ENCODE data around the gene ALG6. TPM values are rescaled to one million over a fixed set of nuclear protein-coding genes. Genes with fewer than 3 reads are reported as not detected.
"Not testable (repeated sequence)": the region's sequence is repeated elsewhere in the genome, so short reads cannot be mapped to it uniquely, and the experiment has no call there.

The ALG6 gene
- total RNA-seq, 8 experiments from 2014 or later: 7.4 to 20.8 (median 17.3) TPM

GRCh38 chr1:63448731-63449246 lies 81.4 kb downstream of the ALG6 start:
- H3K27ac ChIP-seq: no peak overlapping the region
- no peak overlapping the region for H3K4me3 ChIP-seq
- in situ Hi-C loops (cut with MboI; ENCODE audit: low pct_unique_long_range_greater_than_20kb in 2 of 9, low sequenced_read_pairs in 9 of 9, unreplicated experiment in 9 of 9): loop anchor here in 1 of 9 experiments (25.0 kb wide), 1 partner anchor 261 kb away; no protein-coding TSS in a partner anchor
- H3K4me1 ChIP-seq (replicated peaks in 1 of 2): peaks cover 0 to 12% of the 10 kb centered on the region in 2 donors
- peak in 5 of 8 experiments; percentile 32 to 96 (median 47) for ATAC-seq (replicated peaks in 6 of 8)
- WGBS, 10 experiments: 40 to 83% (median 72%) methylated on average over 2 to 3 of the region's 3 CpGs

- in situ Hi-C loops (cut with MboI; ENCODE audit: low pct_unique_long_range_greater_than_20kb in 2 of 9, low sequenced_read_pairs in 9 of 9, unreplicated experiment in 9 of 9): no loop called here
- 22 to 100% (median 100%) methylated on average over 1 of the region's 1 CpG for WGBS, 10 experiments
- ATAC-seq (replicated peaks in 6 of 8): no peak
- H3K4me1 ChIP-seq (replicated peaks in 1 of 2): peaks cover 0 to 12% of the 10 kb centered on the region in 2 donors
- no peak overlapping the region for H3K27ac ChIP-seq
- H3K4me3 ChIP-seq: no peak overlapping the region
These were observed 83.0 kb downstream of the ALG6 start for GRCh38 chr1:63450416-63450815.

GRCh38 chr1:63453232-63453631 lies 85.8 kb downstream of the ALG6 start:
- Histone ChIP-seq H3K27ac (no peak overlapping the region), H3K4me3 (no peak overlapping the region), H3K4me1 (replicated peaks in 1 of 2) (peaks cover 0 to 11% of the 10 kb centered on the region in 2 donors)
- in situ Hi-C loops (cut with MboI; ENCODE audit: low pct_unique_long_range_greater_than_20kb in 2 of 9, low sequenced_read_pairs in 9 of 9, unreplicated experiment in 9 of 9): no loop called here
- WGBS, 10 experiments: 92 to 100% (median 100%) methylated on average over 1 to 2 of the region's 2 CpGs
- ATAC-seq (replicated peaks in 6 of 8): no peak

GRCh38 chr1:63454269-63454668 lies 86.8 kb downstream of the ALG6 start:
- H3K4me1 ChIP-seq (replicated peaks in 1 of 2): peaks cover 0 to 8% of the 10 kb centered on the region in 2 donors
- H3K4me3 ChIP-seq: no peak overlapping the region
- peak in 2 of 8 experiments; percentile 21 to 28 for ATAC-seq (replicated peaks in 6 of 8)
- no peak overlapping the region for H3K27ac ChIP-seq
- in situ Hi-C loops (cut with MboI; ENCODE audit: low pct_unique_long_range_greater_than_20kb in 2 of 9, low sequenced_read_pairs in 9 of 9, unreplicated experiment in 9 of 9): no loop called here

- no peak overlapping the region for H3K27ac ChIP-seq
- H3K4me1 ChIP-seq (replicated peaks in 1 of 2): no peaks in the 10 kb centered on the region
- no peak overlapping the region for H3K4me3 ChIP-seq
- no peak for ATAC-seq (replicated peaks in 6 of 8)
- in situ Hi-C loops (cut with MboI; ENCODE audit: low pct_unique_long_range_greater_than_20kb in 2 of 9, low sequenced_read_pairs in 9 of 9, unreplicated experiment in 9 of 9): no loop called here
These were observed 91.3 kb downstream of the ALG6 start for GRCh38 chr1:63458750-63459149.

GRCh38 chr1:63461661-63462230 lies 94.3 kb downstream of the ALG6 start:
- Histone ChIP-seq H3K27ac (no peak overlapping the region), H3K4me3 (no peak overlapping the region), H3K4me1 (replicated peaks in 1 of 2) (no peaks in the 10 kb centered on the region)
- 86 to 100% (median 100%) methylated on average over 1 of the region's 1 CpG; no CpG with 5 or more reads in 1 of the 10 experiments for WGBS, 10 experiments
- in situ Hi-C loops (cut with MboI; ENCODE audit: low pct_unique_long_range_greater_than_20kb in 2 of 9, low sequenced_read_pairs in 9 of 9, unreplicated experiment in 9 of 9): no loop called here
- no peak for ATAC-seq (replicated peaks in 6 of 8)

GRCh38 chr1:63463248-63463647 lies 95.8 kb downstream of the ALG6 start:
- 60 to 100% (median 100%) methylated on average over 1 to 3 of the region's 3 CpGs; no CpG with 5 or more reads in 1 of the 10 experiments for WGBS, 10 experiments

GRCh38 chr1:63466181-63466580 lies 98.8 kb downstream of the ALG6 start:
- 50 to 100% (median 83%) methylated on average over 1 to 7 of the region's 7 CpGs for WGBS, 10 experiments
- Histone ChIP-seq H3K27ac (no peak overlapping the region), H3K4me3 (no peak overlapping the region), H3K4me1 (replicated peaks in 1 of 2) (no peaks in the 10 kb centered on the region)
- no peak for ATAC-seq (replicated peaks in 6 of 8)
- in situ Hi-C loops (cut with MboI; ENCODE audit: low pct_unique_long_range_greater_than_20kb in 2 of 9, low sequenced_read_pairs in 9 of 9, unreplicated experiment in 9 of 9): no loop called here

More at GRCh38 chr1:63463248-63463647, 95.8 kb downstream of the ALG6 start:
- Histone ChIP-seq H3K4me3 (no peak overlapping the region), H3K27ac (no peak overlapping the region), H3K4me1 (replicated peaks in 1 of 2) (no peaks in the 10 kb centered on the region)
- ATAC-seq (replicated peaks in 6 of 8): no peak
- in situ Hi-C loops (cut with MboI; ENCODE audit: low pct_unique_long_range_greater_than_20kb in 2 of 9, low sequenced_read_pairs in 9 of 9, unreplicated experiment in 9 of 9): no loop called here

GRCh38 chr1:63466759-63467158 lies 99.3 kb downstream of the ALG6 start:
- Histone ChIP-seq H3K27ac (no peak overlapping the region), H3K4me1 (replicated peaks in 1 of 2) (no peaks in the 10 kb centered on the region), H3K4me3 (no peak overlapping the region)
- 67 to 100% (median 97%) methylated on average over 1 to 3 of the region's 3 CpGs; no CpG with 5 or more reads in 2 of the 10 experiments for WGBS, 10 experiments
- ATAC-seq (replicated peaks in 6 of 8): no peak
- in situ Hi-C loops (cut with MboI; ENCODE audit: low pct_unique_long_range_greater_than_20kb in 2 of 9, low sequenced_read_pairs in 9 of 9, unreplicated experiment in 9 of 9): no loop called here

GRCh38 chr1:63468683-63469082 lies 101.3 kb downstream of the ALG6 start:
- ATAC-seq (replicated peaks in 6 of 8); H3K4me1 ChIP-seq (replicated peaks in 1 of 2); in situ Hi-C loops (cut with MboI; ENCODE audit: low pct_unique_long_range_greater_than_20kb in 2 of 9, low sequenced_read_pairs in 9 of 9, unreplicated experiment in 9 of 9); H3K27ac ChIP-seq; H3K4me3 ChIP-seq: not testable (repeated sequence)
- 88 to 100% (median 100%) methylated on average over 1 to 5 of the region's 5 CpGs; no CpG with 5 or more reads in 4 of the 10 experiments for WGBS, 10 experiments

GRCh38 chr1:63475761-63476160 lies 108.3 kb downstream of the ALG6 start:
- Histone ChIP-seq H3K4me1 (replicated peaks in 1 of 2) (no peaks in the 10 kb centered on the region), H3K4me3 (no peak overlapping the region), H3K27ac (no peak overlapping the region)
- no peak for ATAC-seq (replicated peaks in 6 of 8)
- in situ Hi-C loops (cut with MboI; ENCODE audit: low pct_unique_long_range_greater_than_20kb in 2 of 9, low sequenced_read_pairs in 9 of 9, unreplicated experiment in 9 of 9): no loop called here
- WGBS, 10 experiments: 67 to 100% (median 94%) methylated on average over 2 to 7 of the region's 7 CpGs

GRCh38 chr1:63480057-63480456 lies 112.6 kb downstream of the ALG6 start:
- 57 to 100% (median 100%) methylated on average over 1 of the region's 1 CpG; no CpG with 5 or more reads in 2 of the 10 experiments for WGBS, 10 experiments
- in situ Hi-C loops (cut with MboI; ENCODE audit: low pct_unique_long_range_greater_than_20kb in 2 of 9, low sequenced_read_pairs in 9 of 9, unreplicated experiment in 9 of 9): no loop called here
- Histone ChIP-seq H3K27ac (no peak overlapping the region), H3K4me3 (no peak overlapping the region), H3K4me1 (replicated peaks in 1 of 2) (no peaks in the 10 kb centered on the region)
- ATAC-seq (replicated peaks in 6 of 8): no peak

GRCh38 chr1:63486629-63487028 lies 119.2 kb downstream of the ALG6 start:
- H3K4me3 ChIP-seq: no peak overlapping the region

More at GRCh38 chr1:63486629-63487028, 119.2 kb downstream of the ALG6 start:
- Histone ChIP-seq H3K4me1 (replicated peaks in 1 of 2) (no peaks in the 10 kb centered on the region), H3K27ac (no peak overlapping the region)
- in situ Hi-C loops (cut with MboI; ENCODE audit: low pct_unique_long_range_greater_than_20kb in 2 of 9, low sequenced_read_pairs in 9 of 9, unreplicated experiment in 9 of 9): no loop called here
- 33 to 100% (median 100%) methylated on average over 1 of the region's 1 CpG; no CpG with 5 or more reads in 2 of the 10 experiments for WGBS, 10 experiments
- ATAC-seq (replicated peaks in 6 of 8): peak in 1 of 8 experiments; percentile 24
